ENCODE data around the gene XPO4. TPM values are rescaled to one million over a fixed set of nuclear protein-coding genes. Genes with fewer than 3 reads are reported as not detected.

The XPO4 gene
- total and polyA plus RNA-seq, 2 donors (not counting 3 experiments of a cell fraction or from before 2014, with no cell fraction given) = 6.0 to 22.5 TPM

DNA sequence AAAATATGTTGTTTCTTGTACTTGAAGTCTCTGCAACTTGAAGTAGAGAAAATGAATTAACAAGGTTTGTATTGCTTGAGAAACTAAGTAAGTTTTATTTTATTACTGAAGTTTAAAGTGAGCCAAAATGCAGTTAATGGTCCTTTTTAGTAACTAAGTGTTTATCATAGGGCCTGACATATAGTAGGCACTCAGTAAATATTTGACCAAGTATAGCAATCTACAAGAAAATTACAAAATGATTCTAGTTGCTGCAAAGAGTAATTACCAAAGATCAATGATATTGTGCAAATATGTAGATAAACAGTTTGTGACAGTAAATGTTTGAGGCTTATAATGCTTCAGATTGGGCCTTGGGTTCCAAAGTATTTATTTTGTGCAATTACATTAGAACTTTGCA, 2.4 kb upstream of the XPO4 start:
- intact Hi-C loops (cut with micrococcal nuclease) (no loop called here), dilution Hi-C loops (cut with MboI; ENCODE audit: extremely low pct_ligation_motif_present, low sequenced_read_pairs) (no loop called here)
- H4K20me1 ChIP-seq (replicated peaks; ENCODE audit: control insufficient read depth, extremely low read depth, insufficient read depth, low read length) = no peaks in the 10 kb centered on the region
- H3K27me3 ChIP-seq (ENCODE audit: control insufficient read depth in 2 of 2, insufficient read depth in 2 of 2, low read length in 2 of 2) = peaks cover 0 to 3% of the 10 kb centered on the region in 2 experiments
- no TSS peak for BruUV-seq (replicated peaks)
- no peak for FAIRE-seq
- H3K4me1 ChIP-seq (ENCODE audit: control insufficient read depth, extremely low read depth, insufficient read depth, low read length) = peaks cover 12% of the 10 kb centered on the region
- H3K9me1 ChIP-seq (replicated peaks; ENCODE audit: control insufficient read depth, extremely low read depth, insufficient read depth, low read length) = no peaks in the 10 kb centered on the region
- no peak for DNase-seq (ENCODE audit: low read depth, low spot score)
- no peak overlapping the region for H3K4me2 ChIP-seq (ENCODE audit: insufficient read depth, low read length)
- H2AFZ ChIP-seq (ENCODE audit: low read depth, low read length) = no peak overlapping the region
- no peak overlapping the region for H3K9ac ChIP-seq (replicated peaks; ENCODE audit: extremely low read depth, insufficient read depth, low read length)
- POLR2A ChIA-PET = no interaction called here
- no peak overlapping the region for H3K27ac ChIP-seq (ENCODE audit: insufficient read depth, low read depth, low read length)
- H3K79me2 ChIP-seq (ENCODE audit: control insufficient read depth, insufficient read depth, low read length) = peaks cover 24% of the 10 kb centered on the region
- H3K36me3 ChIP-seq (ENCODE audit: control insufficient read depth in 2 of 2, extremely low read depth in 1 of 2, insufficient read depth in 2 of 2, low read length in 2 of 2) = no peaks in the 10 kb centered on the region
- H3K9me3 ChIP-seq (replicated peaks; ENCODE audit: control insufficient read depth, insufficient read depth, low read length) = no peaks in the 10 kb centered on the region
- no peak overlapping the region for H3K4me3 ChIP-seq (replicated peaks in 1 of 3; ENCODE audit: insufficient read depth in 1 of 3, low read depth in 1 of 3, low read length in 3 of 3)
- CTCF ChIA-PET = interaction anchor here (1.9 kb wide), 1 partner anchor 20 kb away, joined by 10 read pairs; no protein-coding TSS in a partner anchor
- TF ChIP-seq, protein P1, sequence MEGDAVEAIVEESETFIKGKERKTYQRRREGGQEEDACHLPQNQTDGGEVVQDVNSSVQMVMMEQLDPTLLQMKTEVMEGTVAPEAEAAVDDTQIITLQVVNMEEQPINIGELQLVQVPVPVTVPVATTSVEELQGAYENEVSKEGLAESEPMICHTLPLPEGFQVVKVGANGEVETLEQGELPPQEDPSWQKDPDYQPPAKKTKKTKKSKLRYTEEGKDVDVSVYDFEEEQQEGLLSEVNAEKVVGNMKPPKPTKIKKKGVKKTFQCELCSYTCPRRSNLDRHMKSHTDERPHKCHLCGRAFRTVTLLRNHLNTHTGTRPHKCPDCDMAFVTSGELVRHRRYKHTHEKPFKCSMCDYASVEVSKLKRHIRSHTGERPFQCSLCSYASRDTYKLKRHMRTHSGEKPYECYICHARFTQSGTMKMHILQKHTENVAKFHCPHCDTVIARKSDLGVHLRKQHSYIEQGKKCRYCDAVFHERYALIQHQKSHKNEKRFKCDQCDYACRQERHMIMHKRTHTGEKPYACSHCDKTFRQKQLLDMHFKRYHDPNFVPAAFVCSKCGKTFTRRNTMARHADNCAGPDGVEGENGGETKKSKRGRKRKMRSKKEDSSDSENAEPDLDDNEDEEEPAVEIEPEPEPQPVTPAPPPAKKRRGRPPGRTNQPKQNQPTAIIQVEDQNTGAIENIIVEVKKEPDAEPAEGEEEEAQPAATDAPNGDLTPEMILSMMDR (IDR thresholded peaks at IDR 0.05; ENCODE audit: extremely low read depth in 1 of 2, insufficient read depth in 1 of 2, low read depth in 1 of 2, low read length in 2 of 2) = no peak
- TF ChIP-seq GATA2 (IDR thresholded peaks at IDR 0.05; ENCODE audit: insufficient read depth, insufficient read length, low read depth, low read length) = no peak
- no peak for TF ChIP-seq MYC (IDR thresholded peaks at IDR 0.05; ENCODE audit: low read depth, low read length)
- TF ChIP-seq JUN (IDR thresholded peaks at IDR 0.05; ENCODE audit: borderline replicate concordance, insufficient read depth, insufficient read length, low read depth) = no peak
- TF ChIP-seq, protein P2, sequence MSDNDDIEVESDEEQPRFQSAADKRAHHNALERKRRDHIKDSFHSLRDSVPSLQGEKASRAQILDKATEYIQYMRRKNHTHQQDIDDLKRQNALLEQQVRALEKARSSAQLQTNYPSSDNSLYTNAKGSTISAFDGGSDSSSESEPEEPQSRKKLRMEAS (IDR thresholded peaks at IDR 0.05; ENCODE audit: insufficient read depth, insufficient read length) = no peak
- TF ChIP-seq POLR2A (IDR thresholded peaks at IDR 0.05; ENCODE audit: low read depth, low read length) = no peak
- no peak for TF ChIP-seq FOS (IDR thresholded peaks at IDR 0.05; ENCODE audit: borderline replicate concordance, insufficient read depth, low read length)
- no peak for TF ChIP-seq EZH2 (IDR thresholded peaks at IDR 0.05; ENCODE audit: borderline replicate concordance, low read depth, low read length, severe bottlenecking)
- TF ChIP-seq POLR2AphosphoS5 (IDR thresholded peaks at IDR 0.05; ENCODE audit: insufficient read depth, low read depth, low read length) = no peak

Measured in endothelial cell of umbilical vein (primary cell).